ENCODE data around the gene FAM83G.
"Not testable (repeated sequence)": the region's sequence is repeated elsewhere in the genome, so short reads cannot be mapped to it uniquely, and the experiment has no call there.

FAM83G gene

DNA sequence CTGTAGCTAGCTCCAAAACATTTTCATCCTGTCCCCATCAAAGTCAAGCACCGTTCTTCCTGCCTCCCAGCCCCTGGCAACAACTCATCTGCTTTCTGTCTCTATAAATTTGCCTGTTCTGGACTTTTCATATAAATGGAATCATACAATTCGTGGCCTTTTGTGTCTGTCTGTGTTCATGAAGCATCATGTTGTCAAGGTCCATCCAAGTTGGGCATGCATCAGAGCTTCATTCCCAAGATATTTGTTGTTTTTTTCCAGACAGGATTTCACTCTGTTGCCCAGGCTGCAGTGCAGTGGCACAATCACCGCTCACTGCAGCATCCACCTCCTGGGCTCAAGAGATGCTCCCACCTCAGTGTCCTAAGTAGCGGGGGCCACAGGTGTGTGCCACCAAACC, 46.7 kb downstream of the FAM83G start:
- H3K4me1 Mint-ChIP-seq: peaks cover 24% of the 10 kb centered on the region
- H3K36me3 Mint-ChIP-seq (ENCODE audit: low read depth): no peaks in the 10 kb centered on the region
- H3K27me3 Mint-ChIP-seq (ENCODE audit: low read depth, poor library complexity): peaks cover 9% of the 10 kb centered on the region
- H3K9me3 Mint-ChIP-seq: no peaks in the 10 kb centered on the region
- TF ChIP-seq, protein P1, sequence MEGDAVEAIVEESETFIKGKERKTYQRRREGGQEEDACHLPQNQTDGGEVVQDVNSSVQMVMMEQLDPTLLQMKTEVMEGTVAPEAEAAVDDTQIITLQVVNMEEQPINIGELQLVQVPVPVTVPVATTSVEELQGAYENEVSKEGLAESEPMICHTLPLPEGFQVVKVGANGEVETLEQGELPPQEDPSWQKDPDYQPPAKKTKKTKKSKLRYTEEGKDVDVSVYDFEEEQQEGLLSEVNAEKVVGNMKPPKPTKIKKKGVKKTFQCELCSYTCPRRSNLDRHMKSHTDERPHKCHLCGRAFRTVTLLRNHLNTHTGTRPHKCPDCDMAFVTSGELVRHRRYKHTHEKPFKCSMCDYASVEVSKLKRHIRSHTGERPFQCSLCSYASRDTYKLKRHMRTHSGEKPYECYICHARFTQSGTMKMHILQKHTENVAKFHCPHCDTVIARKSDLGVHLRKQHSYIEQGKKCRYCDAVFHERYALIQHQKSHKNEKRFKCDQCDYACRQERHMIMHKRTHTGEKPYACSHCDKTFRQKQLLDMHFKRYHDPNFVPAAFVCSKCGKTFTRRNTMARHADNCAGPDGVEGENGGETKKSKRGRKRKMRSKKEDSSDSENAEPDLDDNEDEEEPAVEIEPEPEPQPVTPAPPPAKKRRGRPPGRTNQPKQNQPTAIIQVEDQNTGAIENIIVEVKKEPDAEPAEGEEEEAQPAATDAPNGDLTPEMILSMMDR (IDR thresholded peaks at IDR 0.05): no peak
- no peak overlapping the region for H3K4me3 Mint-ChIP-seq
- DNase-seq: no peak
- H3K27ac Mint-ChIP-seq: no peak overlapping the region

DNA sequence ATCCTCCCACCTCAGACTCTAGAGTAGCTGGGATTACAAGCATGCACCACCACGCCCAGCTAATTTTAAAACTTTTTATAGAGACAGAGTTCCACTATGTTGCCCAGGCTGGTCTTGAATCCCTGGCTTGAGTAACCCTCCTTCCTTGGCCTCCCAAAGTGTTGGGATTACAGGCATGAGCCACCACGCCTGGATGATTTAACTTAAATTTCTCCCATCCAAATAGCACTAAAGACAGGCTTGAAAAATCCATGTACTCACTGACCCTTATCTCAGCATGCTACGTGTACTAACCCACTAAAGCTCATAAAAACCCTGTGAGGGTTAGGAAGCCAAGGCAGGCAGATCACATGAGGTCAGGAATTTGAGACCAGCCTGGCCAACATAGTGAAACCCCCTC, 48.0 kb downstream of the FAM83G start:
- Mint-ChIP-seq H3K4me3 (no peak overlapping the region), H3K27ac (no peak overlapping the region), H3K4me1 (peaks cover 11% of the 10 kb centered on the region), H3K27me3 (ENCODE audit: low read depth, poor library complexity) (peaks cover 13% of the 10 kb centered on the region), H3K9me3 (no peaks in the 10 kb centered on the region), H3K36me3 (ENCODE audit: low read depth) (no peaks in the 10 kb centered on the region)
- TF ChIP-seq, protein P1 (IDR thresholded peaks at IDR 0.05): no peak
- no peak for DNase-seq

DNA sequence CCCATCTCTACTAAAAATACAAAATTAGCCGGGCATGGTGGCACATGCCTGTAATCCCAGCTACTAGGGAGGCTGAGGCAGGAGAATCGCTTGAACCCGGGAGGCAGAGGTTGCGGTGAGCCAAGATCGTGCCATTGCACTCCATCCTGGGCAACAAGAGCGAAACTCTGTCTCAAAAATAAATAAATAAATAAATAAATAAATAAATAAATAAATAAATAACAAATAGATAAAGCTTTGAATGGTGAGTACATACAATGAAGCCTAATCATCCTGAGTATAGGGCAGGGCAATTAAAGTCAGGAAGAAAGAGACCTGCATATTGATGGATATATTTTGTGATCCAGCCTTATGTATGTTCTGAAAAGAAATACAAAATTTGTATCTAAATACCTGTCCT, 48.5 kb downstream of the FAM83G start:
- not testable (repeated sequence) for DNase-seq; H3K4me1 Mint-ChIP-seq; H3K27ac Mint-ChIP-seq; H3K9me3 Mint-ChIP-seq; H3K36me3 Mint-ChIP-seq (ENCODE audit: low read depth); H3K4me3 Mint-ChIP-seq
- H3K27me3 Mint-ChIP-seq (ENCODE audit: low read depth, poor library complexity): peaks cover 18% of the 10 kb centered on the region

DNA sequence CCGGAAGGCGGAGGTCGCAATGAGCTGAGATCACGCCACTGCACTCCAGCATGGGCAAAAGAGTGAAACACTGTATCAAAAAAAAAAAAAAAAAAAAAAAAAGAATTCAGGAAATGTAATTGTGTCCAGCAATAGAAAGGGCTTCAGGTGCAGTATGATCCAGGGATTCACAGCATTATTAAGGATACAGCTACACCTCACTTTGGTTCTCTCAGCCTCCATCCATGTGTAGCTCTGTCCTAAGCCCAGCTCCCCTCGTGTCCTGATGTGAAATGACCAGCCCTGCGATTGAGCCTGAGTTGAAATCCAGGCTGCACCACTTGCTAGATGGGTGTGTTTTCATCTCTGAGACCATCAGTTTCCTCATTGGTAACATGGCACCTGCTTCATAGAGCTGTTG, 49.6 kb downstream of the FAM83G start:
- H3K4me3 Mint-ChIP-seq: no peak overlapping the region
- no peaks in the 10 kb centered on the region for H3K4me1 Mint-ChIP-seq
- no peak for DNase-seq
- H3K27me3 Mint-ChIP-seq (ENCODE audit: low read depth, poor library complexity): peaks cover 19% of the 10 kb centered on the region
- no peak overlapping the region for H3K27ac Mint-ChIP-seq
- TF ChIP-seq, protein P1 (IDR thresholded peaks at IDR 0.05): no peak
- H3K9me3 Mint-ChIP-seq: no peaks in the 10 kb centered on the region
- H3K36me3 Mint-ChIP-seq (ENCODE audit: low read depth): no peaks in the 10 kb centered on the region

DNA sequence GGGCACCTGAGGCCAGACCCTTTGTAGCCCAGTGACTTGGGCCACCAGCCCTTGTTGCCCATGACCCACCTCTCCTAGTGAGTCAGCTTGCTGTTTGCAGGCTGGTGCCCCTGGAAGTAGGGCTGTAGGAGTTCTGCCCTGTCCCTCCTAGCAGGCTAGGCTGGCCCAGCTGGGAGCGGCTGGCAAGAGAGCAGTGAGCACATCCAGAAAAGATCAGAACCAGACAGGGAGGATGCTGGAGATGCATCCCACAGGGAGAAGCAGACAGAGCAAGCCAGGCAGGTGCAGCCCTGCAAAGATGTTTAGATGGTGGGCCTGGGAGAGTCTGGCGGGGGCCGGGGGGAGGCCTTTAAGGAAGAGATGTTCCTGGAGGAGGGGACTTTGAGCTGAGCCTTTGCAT, 50.2 kb downstream of the FAM83G start:
- H3K4me1 Mint-ChIP-seq: no peaks in the 10 kb centered on the region
- H3K27ac Mint-ChIP-seq: peak overlapping the region; percentile 57
- TF ChIP-seq, protein P1 (IDR thresholded peaks at IDR 0.05): no peak
- H3K36me3 Mint-ChIP-seq (ENCODE audit: low read depth): no peaks in the 10 kb centered on the region
- no peaks in the 10 kb centered on the region for H3K9me3 Mint-ChIP-seq
- no peak for DNase-seq
- H3K4me3 Mint-ChIP-seq: no peak overlapping the region
- H3K27me3 Mint-ChIP-seq (ENCODE audit: low read depth, poor library complexity): peaks cover 19% of the 10 kb centered on the region

DNA sequence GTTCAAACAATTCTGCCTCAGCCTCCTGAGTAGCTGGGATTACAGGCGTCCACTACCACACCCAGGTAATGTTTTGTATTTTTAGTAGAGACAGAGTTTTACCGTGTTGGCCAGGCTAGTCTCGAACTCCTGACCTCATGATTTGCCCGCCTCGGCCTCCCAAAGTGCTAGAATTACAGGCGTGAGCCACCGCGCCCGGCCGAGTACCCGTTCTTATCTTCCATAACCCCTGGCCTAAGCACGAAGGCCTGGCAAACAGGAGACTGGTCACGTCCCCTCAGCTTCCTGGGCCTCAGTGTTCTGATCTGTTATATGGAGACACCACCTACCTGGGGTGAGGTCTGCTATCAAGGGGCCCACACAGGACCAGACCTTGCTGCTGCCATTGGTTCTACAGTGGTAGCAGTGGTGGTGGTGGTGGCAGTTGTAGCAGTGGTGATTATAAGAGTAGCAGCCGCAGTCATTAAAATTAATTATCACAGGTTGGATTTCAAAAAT, 51.3 kb downstream of the FAM83G start:
- H3K27ac Mint-ChIP-seq: no peak overlapping the region
- H3K36me3 Mint-ChIP-seq (ENCODE audit: low read depth): no peaks in the 10 kb centered on the region
- H3K27me3 Mint-ChIP-seq (ENCODE audit: low read depth, poor library complexity): peaks cover 16% of the 10 kb centered on the region
- TF ChIP-seq, protein P1 (IDR thresholded peaks at IDR 0.05): no peak
- H3K4me1 Mint-ChIP-seq: no peaks in the 10 kb centered on the region
- H3K9me3 Mint-ChIP-seq: no peaks in the 10 kb centered on the region
- H3K4me3 Mint-ChIP-seq: no peak overlapping the region
- no peak for DNase-seq

All from nephron progenitor cell (in vitro differentiated cells).